ENCODE measurements around the gene TIGD1. TPM values are rescaled to one million over a fixed set of nuclear protein-coding genes. Genes with fewer than 3 reads are reported as not detected.

TIGD1 gene
- total RNA-seq, 1 donor from 2014 or later: 14.6 TPM

DNA sequence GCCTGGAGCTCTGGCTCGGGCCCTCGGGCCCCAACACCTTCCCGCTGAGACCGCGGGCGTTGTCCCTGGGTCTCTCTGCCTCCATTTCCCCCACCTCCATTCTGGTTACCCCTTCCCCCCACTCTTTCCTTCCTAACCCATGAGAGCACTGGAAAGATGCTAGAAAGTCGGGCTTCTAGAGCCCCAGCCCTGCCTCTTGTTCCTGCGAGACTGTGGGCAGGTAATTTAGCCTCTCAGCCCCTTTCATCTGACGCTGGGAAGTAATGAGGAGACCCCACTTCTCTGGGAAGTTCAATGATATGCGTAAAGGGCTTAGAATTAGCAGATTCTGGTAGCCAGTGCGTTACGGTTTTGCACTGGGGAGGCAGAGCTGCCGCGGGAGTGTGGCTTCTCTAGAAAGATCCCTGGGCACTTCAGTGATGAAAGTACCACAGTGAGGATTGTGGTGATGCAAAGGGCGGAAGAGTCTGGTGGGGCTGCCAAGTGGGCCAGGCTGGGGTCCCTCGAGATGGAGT lies 46.5 kb downstream of the TIGD1 start:
- peaks cover 15% of the 10 kb centered on the region for H3F3A ChIP-seq (ENCODE audit: low read depth)
- H3K4me1 Mint-ChIP-seq: peaks cover 60% of the 10 kb centered on the region
- H3K4me3 Mint-ChIP-seq: peak overlapping the region; percentile 79
- no peaks in the 10 kb centered on the region for H3K79me2 ChIP-seq (ENCODE audit: low read depth)
- H3K27ac ChIP-seq: no peak overlapping the region
- H3K9ac ChIP-seq: no peak overlapping the region
- H2AFZ ChIP-seq (replicated peaks): peak overlapping the region; percentile 61
- H3K9me3 ChIP-seq (ENCODE audit: low read depth): no peaks in the 10 kb centered on the region
- no peaks in the 10 kb centered on the region for H3K36me3 ChIP-seq
- H3K4me2 ChIP-seq: peak overlapping the region; percentile 87
- H3K4me1 ChIP-seq: peaks cover 21% of the 10 kb centered on the region
- H3K36me3 Mint-ChIP-seq: no peaks in the 10 kb centered on the region
- DNase-seq (ENCODE audit: low spot score): no peak
- peak overlapping the region; percentile 49 for H3K4me3 ChIP-seq
- no peaks in the 10 kb centered on the region for H3K9me3 Mint-ChIP-seq
- TF ChIP-seq, protein P1, sequence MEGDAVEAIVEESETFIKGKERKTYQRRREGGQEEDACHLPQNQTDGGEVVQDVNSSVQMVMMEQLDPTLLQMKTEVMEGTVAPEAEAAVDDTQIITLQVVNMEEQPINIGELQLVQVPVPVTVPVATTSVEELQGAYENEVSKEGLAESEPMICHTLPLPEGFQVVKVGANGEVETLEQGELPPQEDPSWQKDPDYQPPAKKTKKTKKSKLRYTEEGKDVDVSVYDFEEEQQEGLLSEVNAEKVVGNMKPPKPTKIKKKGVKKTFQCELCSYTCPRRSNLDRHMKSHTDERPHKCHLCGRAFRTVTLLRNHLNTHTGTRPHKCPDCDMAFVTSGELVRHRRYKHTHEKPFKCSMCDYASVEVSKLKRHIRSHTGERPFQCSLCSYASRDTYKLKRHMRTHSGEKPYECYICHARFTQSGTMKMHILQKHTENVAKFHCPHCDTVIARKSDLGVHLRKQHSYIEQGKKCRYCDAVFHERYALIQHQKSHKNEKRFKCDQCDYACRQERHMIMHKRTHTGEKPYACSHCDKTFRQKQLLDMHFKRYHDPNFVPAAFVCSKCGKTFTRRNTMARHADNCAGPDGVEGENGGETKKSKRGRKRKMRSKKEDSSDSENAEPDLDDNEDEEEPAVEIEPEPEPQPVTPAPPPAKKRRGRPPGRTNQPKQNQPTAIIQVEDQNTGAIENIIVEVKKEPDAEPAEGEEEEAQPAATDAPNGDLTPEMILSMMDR (IDR thresholded peaks at IDR 0.05): no peak
- TF ChIP-seq EZH2phosphoT487 (IDR thresholded peaks at IDR 0.05) (no peak), EZH2 (IDR thresholded peaks at IDR 0.05) (peak; percentile 79)
- peaks cover 30% of the 10 kb centered on the region for H4K20me1 ChIP-seq (ENCODE audit: low read depth)
- H3K27me3 Mint-ChIP-seq (ENCODE audit: insufficient read depth, low read depth): peaks cover 38% of the 10 kb centered on the region
- no peak overlapping the region for H3K27ac Mint-ChIP-seq
- H3K27me3 ChIP-seq: peaks cover 72% of the 10 kb centered on the region

DNA sequence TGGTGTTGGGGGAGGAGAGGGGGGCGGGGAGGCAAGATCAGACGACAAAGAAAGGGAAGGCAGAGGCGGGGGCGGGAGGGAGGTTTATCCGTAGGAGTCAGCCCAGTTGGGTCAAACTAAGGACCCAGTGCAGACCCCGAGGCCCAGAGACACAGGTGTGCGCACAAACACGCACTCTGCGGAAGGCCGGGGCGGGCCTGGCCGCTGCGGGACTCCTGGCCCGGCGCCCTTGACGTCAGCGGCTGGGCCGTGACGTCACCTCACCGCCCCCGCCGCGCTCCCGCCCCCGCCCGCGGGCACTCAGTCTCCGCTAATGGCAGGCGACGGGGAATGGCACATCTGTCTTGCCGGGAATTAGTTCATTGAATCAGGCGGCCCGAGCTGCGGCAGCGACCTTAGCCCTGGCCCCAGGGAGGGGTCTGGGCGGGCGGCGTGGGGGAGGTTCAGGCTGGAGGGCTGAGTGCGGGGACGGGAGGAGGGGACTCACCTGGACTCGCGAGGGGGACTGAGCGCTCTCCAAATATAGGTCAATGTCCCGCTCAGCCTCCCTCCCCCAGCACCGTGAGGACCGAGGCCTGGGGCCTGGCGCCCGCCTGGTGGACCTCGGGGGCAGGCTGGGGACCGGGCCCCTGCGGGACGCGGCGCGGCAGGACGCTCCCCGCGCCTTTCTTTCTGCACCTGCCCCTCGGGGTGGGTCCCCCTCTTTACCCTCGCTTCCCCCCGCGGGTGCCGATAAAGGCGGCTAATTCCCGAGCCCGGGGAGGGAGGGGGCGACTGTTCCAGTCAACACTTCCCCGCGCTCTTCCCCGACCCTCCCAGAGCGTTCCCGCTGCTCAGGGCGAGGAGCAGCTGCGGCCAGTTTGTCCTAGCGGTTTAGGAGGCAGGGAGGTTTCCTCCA lies 47.2 kb downstream of the TIGD1 start:
- Histone ChIP-seq H3K27me3 (peaks cover 72% of the 10 kb centered on the region), H3K4me1 (peaks cover 21% of the 10 kb centered on the region), H2AFZ (replicated peaks) (peak overlapping the region; percentile 61), H3K9ac (no peak overlapping the region), H3F3A (ENCODE audit: low read depth) (peaks cover 15% of the 10 kb centered on the region), H3K4me2 (peak overlapping the region; percentile 87), H4K20me1 (ENCODE audit: low read depth) (peaks cover 30% of the 10 kb centered on the region), H3K36me3 (no peaks in the 10 kb centered on the region), H3K27ac (no peak overlapping the region), H3K4me3 (peak overlapping the region; percentile 49), H3K79me2 (ENCODE audit: low read depth) (no peaks in the 10 kb centered on the region), H3K9me3 (ENCODE audit: low read depth) (no peaks in the 10 kb centered on the region)
- peak; percentile 84 for DNase-seq (ENCODE audit: low spot score)
- Mint-ChIP-seq H3K9me3 (peaks cover 3% of the 10 kb centered on the region), H3K4me3 (peak overlapping the region; percentile 85), H3K36me3 (no peaks in the 10 kb centered on the region), H3K27ac (no peak overlapping the region), H3K4me1 (peaks cover 58% of the 10 kb centered on the region), H3K27me3 (ENCODE audit: insufficient read depth, low read depth) (peaks cover 38% of the 10 kb centered on the region)
- TF ChIP-seq EZH2phosphoT487 (IDR thresholded peaks at IDR 0.05) (no peak), EZH2 (IDR thresholded peaks at IDR 0.05) (peak; percentile 82)
- TF ChIP-seq, protein P1 (IDR thresholded peaks at IDR 0.05): no peak

DNA sequence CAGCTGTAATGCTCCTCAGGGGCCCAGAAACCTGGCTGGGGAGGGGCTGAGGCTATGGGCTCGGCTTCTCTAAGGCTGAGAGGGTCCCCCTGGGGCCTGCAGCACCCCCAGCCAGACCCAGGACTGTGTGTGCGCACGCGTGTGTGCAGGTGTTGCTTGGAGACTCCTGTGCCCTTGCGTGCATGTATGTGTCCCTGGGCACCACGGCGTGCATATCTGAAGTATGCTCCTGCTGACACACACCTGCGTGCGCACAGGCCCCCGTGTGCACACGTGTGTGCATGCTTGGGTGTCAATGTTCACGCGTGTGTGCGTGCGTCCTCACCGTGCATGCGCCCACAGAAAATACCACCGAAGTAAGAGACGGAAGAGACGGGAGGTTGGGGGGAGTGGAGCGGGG lies 47.8 kb downstream of the TIGD1 start:
- TF ChIP-seq, protein P1 (IDR thresholded peaks at IDR 0.05): no peak
- TF ChIP-seq EZH2phosphoT487 (IDR thresholded peaks at IDR 0.05): no peak
- no peak for TF ChIP-seq EZH2 (IDR thresholded peaks at IDR 0.05)
- no peak overlapping the region for H2AFZ ChIP-seq (replicated peaks)
- H3K4me3 ChIP-seq: peak overlapping the region; percentile 49
- Mint-ChIP-seq H3K27me3 (ENCODE audit: insufficient read depth, low read depth) (peaks cover 43% of the 10 kb centered on the region), H3K36me3 (no peaks in the 10 kb centered on the region), H3K4me1 (peaks cover 55% of the 10 kb centered on the region), H3K27ac (peak overlapping the region; percentile 69), H3K4me3 (peak overlapping the region; percentile 85), H3K9me3 (peaks cover 3% of the 10 kb centered on the region)
- H3K79me2 ChIP-seq (ENCODE audit: low read depth): no peaks in the 10 kb centered on the region
- peaks cover 72% of the 10 kb centered on the region for H3K27me3 ChIP-seq
- no peak overlapping the region for H3K9ac ChIP-seq
- H3K27ac ChIP-seq: no peak overlapping the region
- peak overlapping the region; percentile 87 for H3K4me2 ChIP-seq
- H3K4me1 ChIP-seq: peaks cover 24% of the 10 kb centered on the region
- peaks cover 15% of the 10 kb centered on the region for H3F3A ChIP-seq (ENCODE audit: low read depth)
- DNase-seq (ENCODE audit: low spot score): no peak
- peaks cover 30% of the 10 kb centered on the region for H4K20me1 ChIP-seq (ENCODE audit: low read depth)
- H3K36me3 ChIP-seq: no peaks in the 10 kb centered on the region
- no peaks in the 10 kb centered on the region for H3K9me3 ChIP-seq (ENCODE audit: low read depth)
